Coronary artery (tissue), 2 donors: ENCODE measurements around the gene CCDC7.
"Not testable (repeated sequence)": the region's sequence is repeated elsewhere in the genome, so short reads cannot be mapped to it uniquely, and the experiment has no call there.

Experiments used
- DNase-seq: peaks from one replicate; pipeline ENCODE4 v3.0.0-alpha.2; 2017; ENCODE audit warnings: low spot score
- H3K27ac ChIP-seq, 2 donors: fragments of 200-600 bp; sonication (generic); one replicate each; pipeline ENCODE4 v1.5.1; 2016 to 2019
- H3K4me3 ChIP-seq: fragments of 200-600 bp; sonication (generic); 2 replicates; pipeline ENCODE4 v1.5.1; 2016; ENCODE audit warnings: mild to moderate bottlenecking, moderate library complexity
- CTCF ChIP-seq: fragments of 200-600 bp; sonication (generic); IDR thresholded peaks from one replicate; pipeline ENCODE4 v1.5.1; 2019; ENCODE audit warnings: antibody characterized with exemption

The CCDC7 gene

DNA sequence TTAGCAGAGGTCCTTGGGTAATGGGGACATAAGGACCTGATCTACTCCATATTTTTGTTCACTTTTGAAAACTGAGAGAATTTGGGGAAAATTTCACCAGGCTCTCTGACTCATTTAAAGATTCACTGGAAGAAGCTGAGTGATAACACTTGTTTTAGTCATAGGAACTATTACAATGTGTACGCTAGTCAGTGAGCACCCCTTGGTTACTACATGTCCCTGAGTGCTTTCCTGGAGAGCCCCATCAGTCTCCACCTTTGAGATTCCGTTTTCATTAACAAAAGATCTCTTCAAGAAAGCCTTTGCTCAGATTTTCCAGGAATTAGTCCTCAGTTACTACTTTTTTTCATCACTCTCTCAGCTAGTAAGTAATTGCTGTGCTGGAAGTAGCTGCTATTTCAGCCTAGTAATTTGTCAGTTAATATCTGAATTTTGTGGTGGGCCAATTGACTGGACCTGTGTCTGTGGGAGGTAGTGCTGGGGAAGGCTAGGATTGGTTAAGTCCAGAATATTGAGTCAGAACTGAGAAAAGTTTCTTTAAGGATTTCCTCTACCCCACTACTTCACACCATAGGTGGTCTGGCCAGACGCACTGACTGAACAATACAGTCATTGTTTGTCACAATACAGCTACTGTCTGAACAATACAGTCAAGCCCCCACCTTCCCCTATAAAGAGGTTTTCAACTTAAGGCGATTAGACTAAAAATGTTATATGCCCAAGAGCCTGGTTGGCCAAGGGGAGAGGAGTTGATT lies 235.0 kb downstream of the CCDC7 start:
- DNase-seq, result no peak
- no peak overlapping the region for H3K4me3 ChIP-seq
- no peak for TF ChIP-seq CTCF
- H3K27ac ChIP-seq, result no peak overlapping the region

DNA sequence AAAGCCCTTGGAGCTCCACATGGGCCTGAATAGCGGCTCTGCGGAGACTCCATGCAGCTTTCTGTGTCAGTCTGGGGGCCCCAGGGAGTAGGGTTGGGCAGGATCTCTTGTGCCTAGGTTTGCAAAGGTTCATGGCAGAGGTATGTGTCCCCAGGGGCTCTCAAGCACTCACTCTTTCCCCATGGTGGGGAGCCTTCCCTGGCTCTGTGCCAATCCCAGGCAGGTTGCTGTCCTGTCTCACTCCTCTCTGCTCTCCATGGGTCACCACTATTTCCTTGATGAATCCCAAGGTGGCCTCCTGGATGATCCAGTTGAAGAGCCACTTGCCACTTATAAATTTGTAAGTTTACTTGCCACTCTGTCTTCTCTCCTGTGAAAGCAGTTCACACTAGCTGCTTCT lies 238.4 kb downstream of the CCDC7 start:
- TF ChIP-seq CTCF, result no peak
- DNase-seq, result no peak
- Histone ChIP-seq H3K4me3 (no peak overlapping the region), H3K27ac (no peak overlapping the region)

GRCh38 chr10:32687116-32687515 lies 241.2 kb downstream of the CCDC7 start:
- H3K27ac ChIP-seq, result no peak overlapping the region
- no peak for DNase-seq
- no peak for TF ChIP-seq CTCF
- H3K4me3 ChIP-seq, result no peak overlapping the region

GRCh38 chr10:32687546-32687945 lies 241.6 kb downstream of the CCDC7 start:
- TF ChIP-seq CTCF, result no peak

DNA sequence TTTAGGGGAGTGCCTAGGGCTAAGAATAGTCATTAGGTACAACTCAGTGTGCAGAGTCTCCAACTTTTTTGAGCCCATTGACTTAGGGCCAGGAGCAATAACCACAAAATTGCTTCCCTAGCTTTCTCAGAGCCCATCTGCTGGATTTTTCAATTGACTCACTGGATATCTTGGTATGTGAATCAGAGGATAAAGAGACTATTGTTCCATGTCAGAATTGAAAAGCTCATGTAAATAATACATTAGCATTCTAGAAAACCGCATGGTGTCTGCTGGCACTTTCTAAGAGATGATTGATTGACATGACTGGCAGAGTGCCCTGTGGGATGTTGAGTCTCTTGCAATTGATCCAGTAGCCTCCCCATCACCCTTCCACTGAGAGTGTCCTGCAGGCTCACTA lies 246.2 kb downstream of the CCDC7 start:
- no peak overlapping the region for H3K4me3 ChIP-seq
- TF ChIP-seq CTCF, result no peak
- H3K27ac ChIP-seq, result no peak overlapping the region
- no peak for DNase-seq

More at GRCh38 chr10:32687546-32687945, 241.6 kb downstream of the CCDC7 start:
- Histone ChIP-seq H3K4me3 (no peak overlapping the region), H3K27ac (no peak overlapping the region)
- DNase-seq, result no peak

DNA sequence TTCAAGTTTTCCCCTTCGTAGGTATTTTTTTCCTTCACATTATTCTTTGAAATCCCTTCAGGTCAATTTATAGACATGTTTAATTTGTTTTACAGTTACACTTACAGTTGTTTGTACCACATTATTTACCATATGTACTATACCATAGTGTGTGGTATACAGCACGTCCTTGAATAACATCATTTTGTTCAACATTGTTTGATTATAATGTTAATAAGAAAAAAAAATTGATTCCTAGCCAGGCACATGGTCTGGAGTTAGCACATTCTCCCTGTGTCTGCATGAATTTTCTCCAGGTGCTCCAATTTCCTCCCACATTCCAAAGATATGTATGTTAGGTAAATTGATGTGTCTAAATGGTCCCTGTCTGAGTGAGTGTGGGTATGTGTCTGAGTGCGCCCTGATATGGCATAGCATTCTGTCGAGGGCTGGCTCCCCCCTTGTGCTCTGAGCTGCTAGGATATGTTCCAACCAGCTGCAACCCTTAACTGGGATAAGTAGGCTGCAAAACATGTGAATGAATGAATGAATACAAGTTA lies 247.6 kb downstream of the CCDC7 start:
- Histone ChIP-seq H3K4me3 (no peak overlapping the region), H3K27ac (no peak overlapping the region)
- DNase-seq, result no peak
- no peak for TF ChIP-seq CTCF

DNA sequence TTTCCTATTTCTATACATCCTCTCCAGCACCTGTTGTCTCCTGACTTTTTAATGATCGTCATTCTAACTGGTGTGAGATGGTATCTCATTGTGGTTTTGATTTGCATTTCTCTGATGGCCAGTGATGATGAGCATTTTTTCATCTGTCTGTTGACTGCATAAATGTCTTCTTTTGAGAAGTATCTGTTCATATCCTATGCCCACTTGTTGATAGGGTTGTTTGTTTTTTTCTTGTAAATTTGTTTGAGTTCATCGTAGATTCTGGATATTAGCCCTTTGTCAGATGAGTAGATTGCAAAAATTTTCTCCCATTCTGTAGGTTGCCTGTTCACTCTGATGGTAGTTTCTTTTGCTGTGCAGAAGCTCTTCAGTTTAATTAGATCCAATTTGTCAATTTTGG lies 253.7 kb downstream of the CCDC7 start:
- H3K27ac ChIP-seq, DNase-seq, H3K4me3 ChIP-seq: not testable (repeated sequence)
